Ovary (tissue), 9 donors: ENCODE measurements around the gene KCTD6. TPM values are rescaled to one million over a fixed set of nuclear protein-coding genes. Genes with fewer than 3 reads are reported as not detected.

ENCODE experiments used
- DNase-seq, 5 donors: peaks; one replicate each; pipeline ENCODE4 v3.0.0-alpha.2; 2019 to 2020
- H3K27ac ChIP-seq, 2 donors: fragments of 200-600 bp; one replicate each; pipeline versions ENCODE4 v1.5.1 to v1.8.0; 2019 to 2022
- H3K27me3 ChIP-seq: fragments of 200-600 bp; one replicate; pipeline ENCODE4 v1.8.0; 2022
- H3K36me3 ChIP-seq: fragments of 200-600 bp; sonication (generic); one replicate; pipeline ENCODE4 v1.5.1; 2019
- H3K4me1 ChIP-seq: one replicate; pipeline ENCODE4 v1.8.1; 2013; ENCODE audit warnings: mild to moderate bottlenecking, moderate library complexity; ENCODE audit not compliant: insufficient read depth
- H3K4me3 ChIP-seq: fragments of 200-600 bp; sonication (generic); one replicate; pipeline ENCODE4 v1.5.1; 2017
- H3K9me3 ChIP-seq, 2 donors: fragments of 200-600 bp in 1 of 2; sonication (generic) in 1 of 2; one replicate each; pipeline versions ENCODE4 v1.5.1 to v1.8.1; 2013 to 2019; ENCODE audit warnings: mild to moderate bottlenecking in 1 of 2, moderate library complexity in 1 of 2
- CTCF ChIP-seq, 3 donors: fragments of 450-650 bp in 2 of 3; fragments of 200-600 bp in 1 of 3; IDR thresholded peaks; one replicate each; pipeline versions ENCODE4 v1.5.1 to v1.8.0; 2016 to 2022; ENCODE audit warnings: antibody characterized with exemption in 3 of 3, mild to moderate bottlenecking in 1 of 3
- EP300 ChIP-seq: sonication (generic); formaldehyde crosslinking; IDR thresholded peaks from one replicate; pipeline ENCODE4 v1.6.1; 2017; ENCODE audit warnings: antibody characterized with exemption
- POLR2A ChIP-seq: fragments of 450-650 bp; IDR thresholded peaks from one replicate; pipeline ENCODE4 v1.6.1; 2017; ENCODE audit warnings: antibody characterized with exemption, mild to moderate bottlenecking, moderate library complexity
- WGBS, 3 donors: extraction: QIAGEN DNeasy Blood & Tissue Kit in 1 of 3; methylation state at CpG; one replicate each; pipeline versions ENCODE4 v1.1.5 to v1.1.7; 2013 to 2017; 5-methylcytosine and 5-hydroxymethylcytosine counted together
- intact Hi-C, 4 donors: fragments of 100-400 bp; cut with DNase I; formaldehyde crosslinking; loops; one replicate each; pipeline versions ENCODE4 v1.11.0 to v1.15.1; 2022 to 2023
- polyA plus RNA-seq, 2 donors: library from polyadenylated mRNA; stranded (reverse); fragments of 200-250 nt in 1 of 2; fragments of 350-450 nt in 1 of 2; fragmentation: Illumina TruSeq in 1 of 2; extraction: RNeasy Lipid Tissue Mini Kit (QIAGEN cat#74804) in 1 of 2; gene quantifications; one replicate each; pipeline ENCODE4 v1.2.3, GENCODE V29; 2013 to 2014
- total RNA-seq, 7 donors: library from RNA; depleted of rRNA in 2 of 7; stranded (reverse); fragments of >200 nt in 2 of 7; fragmentation: NEBNext Ultra II Directional in 3 of 7; extraction: Animal tissue kit (Norgen Biotek cat#: 25700) in 3 of 7; gene quantifications; one replicate each; pipeline versions ENCODE4 v1.1.0 to v1.2.4, GENCODE V29; 2016 to 2023
- donor health status: DM: no; HTN: no; CAD: no; lungs with moderate emphysema.
- donor health status: DM: no; HTN: no; CAD: no.
- donor health status: Bipolar disorder and iron deficiency.
- donor health status: DM: yes; HTN: yes; CAD: no.
- donor health status: DM: no; HTN: no; CAD: no.
- donor health status: DM: yes; HTN: yes; CAD: no.

The KCTD6 gene
- total and polyA plus RNA-seq, 9 donors, result 10.9 to 20.8 (median 13.0) TPM

GRCh38 chr3:58470363-58471024 lies 21.4 kb upstream of the KCTD6 start:
- Histone ChIP-seq H3K27ac (no peak overlapping the region), H3K4me3 (no peak overlapping the region), H3K36me3 (no peaks in the 10 kb centered on the region), H3K4me1 (no peaks in the 10 kb centered on the region), H3K27me3 (no peaks in the 10 kb centered on the region), H3K9me3 (no peaks in the 10 kb centered on the region)
- 93 to 94% (median 93%) methylated on average over 12 of the region's 12 CpGs for WGBS, 3 donors
- no peak for TF ChIP-seq POLR2A
- no peak for TF ChIP-seq EP300
- TF ChIP-seq CTCF (IDR thresholded peaks at IDR 0.05), result no peak
- DNase-seq, result no peak
- intact Hi-C loops, result no loop called here

GRCh38 chr3:58471025-58471887 lies 20.6 kb upstream of the KCTD6 start:
- Histone ChIP-seq H3K27me3 (no peaks in the 10 kb centered on the region), H3K36me3 (no peaks in the 10 kb centered on the region), H3K4me1 (no peaks in the 10 kb centered on the region), H3K4me3 (no peak overlapping the region), H3K9me3 (no peaks in the 10 kb centered on the region), H3K27ac (no peak overlapping the region)
- intact Hi-C loops, result no loop called here
- TF ChIP-seq EP300 (no peak), POLR2A (no peak)
- WGBS, 3 donors, result 59 to 65% (median 60%) methylated on average over 10 of the region's 10 CpGs
- no peak for DNase-seq

- 90 to 100% (median 92%) methylated on average over 1 of the region's 1 CpG for WGBS, 3 donors
- Histone ChIP-seq H3K27me3 (no peaks in the 10 kb centered on the region), H3K27ac (no peak overlapping the region), H3K4me1 (no peaks in the 10 kb centered on the region), H3K4me3 (no peak overlapping the region), H3K9me3 (no peaks in the 10 kb centered on the region), H3K36me3 (no peaks in the 10 kb centered on the region)
- no peak for TF ChIP-seq EP300
- no peak for TF ChIP-seq POLR2A
- TF ChIP-seq CTCF (IDR thresholded peaks at IDR 0.05), result no peak
- DNase-seq, result no peak
- intact Hi-C loops, result no loop called here
Measured at GRCh38 chr3:58473275-58473674, 18.6 kb upstream of the KCTD6 start.

- TF ChIP-seq CTCF (IDR thresholded peaks at IDR 0.05) (no peak), EP300 (no peak), POLR2A (no peak)
- Histone ChIP-seq H3K4me3 (no peak overlapping the region), H3K36me3 (no peaks in the 10 kb centered on the region), H3K27ac (no peak overlapping the region), H3K4me1 (no peaks in the 10 kb centered on the region), H3K9me3 (no peaks in the 10 kb centered on the region), H3K27me3 (no peaks in the 10 kb centered on the region)
- DNase-seq, result no peak
- intact Hi-C loops, result no loop called here
- 95 to 100% (median 100%) methylated on average over 1 of the region's 1 CpG for WGBS, 3 donors
Measured at GRCh38 chr3:58474348-58474911, 17.5 kb upstream of the KCTD6 start.
